ENCODE results near the gene HP.
A peak's percentile ranks its signal among the peaks of the same experiment; 100 is the strongest.
"Not testable (repeated sequence)": the region's sequence is repeated elsewhere in the genome, so short reads cannot be mapped to it uniquely, and the experiment has no call there.

Gene HP

GRCh38 chr16:72054254-72054847, at the start of gene HP:
Gene HP, plus strand, starts transcription at chr16:72054505. Its CDS starts 148 bp downstream, at chr16:72054653.
- not testable (repeated sequence) for DNase-seq

- DNase-seq, result not testable (repeated sequence)
Observed at GRCh38 chr16:72008065-72008423, 46.3 kb upstream of the HP start.

- peak; percentile 99 for DNase-seq
Observed at GRCh38 chr16:72008424-72009216, 45.7 kb upstream of the HP start, which contains the start of gene DHODH. Gene DHODH, plus strand, starts transcription at chr16:72008744. Its CDS starts 21 bp downstream, at chr16:72008765.

- DNase-seq, result no peak
Observed at GRCh38 chr16:72009779-72010178, 44.5 kb upstream of the HP start.

GRCh38 chr16:72012607-72013006, 41.7 kb upstream of the HP start:
- DNase-seq, result no peak

GRCh38 chr16:72013389-72013788, 40.9 kb upstream of the HP start:
- no peak for DNase-seq

GRCh38 chr16:72013888-72014581, 40.3 kb upstream of the HP start:
- DNase-seq, result no peak

- no peak for DNase-seq
Observed at GRCh38 chr16:72014675-72015074, 39.6 kb upstream of the HP start.

GRCh38 chr16:72015124-72015523, 39.2 kb upstream of the HP start:
- DNase-seq, result peak; percentile 17

GRCh38 chr16:72018470-72018869, 35.8 kb upstream of the HP start:
- no peak for DNase-seq

GRCh38 chr16:72021043-72021442, 33.3 kb upstream of the HP start:
- no peak for DNase-seq

GRCh38 chr16:72022127-72022526, 32.2 kb upstream of the HP start:
- DNase-seq, result no peak

- DNase-seq, result no peak
Observed at GRCh38 chr16:72023962-72024361, 30.3 kb upstream of the HP start.

GRCh38 chr16:72024862-72025382, 29.4 kb upstream of the HP start:
- no peak for DNase-seq

- no peak for DNase-seq
Observed at GRCh38 chr16:72025404-72026114, 28.7 kb upstream of the HP start.

- DNase-seq, result no peak
Observed at GRCh38 chr16:72027669-72028378, 26.5 kb upstream of the HP start.

- no peak for DNase-seq
Observed at GRCh38 chr16:72029567-72030271, 24.6 kb upstream of the HP start.

GRCh38 chr16:72033437-72033836, 20.9 kb upstream of the HP start:
- no peak for DNase-seq

GRCh38 chr16:72036098-72036497, 18.2 kb upstream of the HP start:
- no peak for DNase-seq

- peak; percentile 27 for DNase-seq
Observed at GRCh38 chr16:72042157-72042660, 12.1 kb upstream of the HP start.

- DNase-seq, result no peak
Observed at GRCh38 chr16:72043058-72043457, 11.2 kb upstream of the HP start.

Measured in NCI-H1092 treated with DMSO at 0.1 percent for 48 hours (cell line).